Midbrain (tissue), 1 donor: ENCODE measurements around the gene DCC.
A peak's percentile ranks its signal among the peaks of the same experiment; 100 is the strongest.
"Not testable (repeated sequence)": the region's sequence is repeated elsewhere in the genome, so short reads cannot be mapped to it uniquely, and the experiment has no call there.

Source experiments
- DNase-seq: peaks from one replicate; lab custom pipeline; 2025; lab: John Stamatoyannopoulos, UW

Gene DCC

GRCh38 chr18:52352920-52353319, 12.9 kb downstream of the DCC start:
- DNase-seq, result no peak

- peak; percentile 42 for DNase-seq
Measured at GRCh38 chr18:52353589-52353988, 13.6 kb downstream of the DCC start.

- no peak for DNase-seq
Measured at GRCh38 chr18:52363861-52364260, 23.9 kb downstream of the DCC start.

DNA sequence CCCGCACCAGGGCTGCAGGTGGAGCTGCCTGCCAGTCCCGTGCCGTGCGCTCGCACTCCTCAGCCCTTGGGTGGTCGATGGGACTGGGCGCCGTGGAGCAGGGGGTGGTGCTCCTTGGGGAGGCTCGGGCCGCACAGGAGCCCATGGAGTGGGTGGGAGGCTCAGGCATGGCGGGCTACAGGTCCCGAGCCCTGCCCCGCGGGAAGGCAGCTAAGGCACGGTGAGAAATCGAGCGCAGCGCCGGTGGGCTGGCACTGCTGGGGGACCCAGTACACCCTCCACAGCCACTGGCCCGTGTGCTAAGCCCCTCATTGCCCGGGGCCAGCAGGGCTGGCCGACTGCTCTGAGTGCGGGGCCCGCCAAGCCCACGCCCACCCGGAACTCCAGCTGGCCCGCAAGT, 26.9 kb downstream of the DCC start:
- not testable (repeated sequence) for DNase-seq

GRCh38 chr18:52367953-52368742, 28.2 kb downstream of the DCC start:
- no peak for DNase-seq

DNA sequence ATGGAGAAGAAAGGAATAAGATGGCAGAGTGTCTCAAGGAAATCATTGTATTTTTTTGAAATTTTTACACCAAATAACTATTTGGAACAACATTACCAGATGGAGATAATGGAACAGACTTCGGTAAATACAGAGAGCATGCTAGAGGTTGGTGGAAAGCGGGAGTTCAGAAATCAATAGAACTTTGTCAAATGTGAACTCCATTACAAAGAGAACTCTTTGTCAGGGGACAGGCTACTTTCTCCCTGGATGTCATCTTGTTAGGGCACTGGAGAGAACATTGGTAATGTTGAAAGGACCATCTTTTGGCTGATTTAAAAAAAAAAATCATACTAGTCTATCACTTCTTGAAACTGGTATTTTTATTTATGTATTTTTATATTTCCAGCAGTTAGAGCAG, 30.8 kb downstream of the DCC start:
- peak; percentile 30 for DNase-seq

DNA sequence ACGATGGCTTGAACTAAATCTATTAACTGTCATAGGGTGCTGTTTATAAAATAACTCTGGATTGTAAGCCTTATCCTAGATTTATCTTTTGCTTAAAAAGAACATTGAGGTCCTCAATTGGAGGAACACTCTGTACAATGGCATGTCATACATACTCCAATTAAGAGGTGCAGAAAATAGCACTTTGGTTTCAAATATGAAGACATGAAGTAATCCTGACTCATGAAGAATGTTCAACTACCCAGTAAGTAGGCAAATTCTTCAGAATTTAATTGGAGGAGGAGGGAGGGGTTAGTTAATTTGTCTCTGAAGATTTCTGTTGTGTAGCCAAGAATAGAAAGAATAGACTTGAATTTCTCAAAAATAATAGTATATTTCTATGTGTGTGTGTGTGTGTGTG, 36.1 kb downstream of the DCC start:
- DNase-seq, result no peak

DNA sequence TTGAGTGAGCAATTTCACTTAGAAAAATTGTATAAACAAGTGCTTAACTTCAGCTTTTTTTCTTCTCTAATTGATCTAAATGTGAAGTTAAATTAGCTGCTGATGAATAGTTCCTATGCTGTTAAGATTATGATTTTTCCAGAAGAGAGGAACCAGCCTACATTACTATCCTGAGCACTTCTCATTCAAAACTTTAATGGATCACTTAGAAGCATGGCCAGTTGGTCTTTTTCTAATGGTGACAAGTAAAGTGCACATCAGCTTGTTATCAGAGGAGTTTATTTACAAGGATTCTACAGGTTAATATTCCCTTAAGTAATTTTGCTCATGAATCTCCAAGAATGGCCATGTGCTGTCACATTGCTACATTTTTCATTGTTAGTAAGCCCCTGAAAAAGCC, 37.1 kb downstream of the DCC start:
- no peak for DNase-seq

DNA sequence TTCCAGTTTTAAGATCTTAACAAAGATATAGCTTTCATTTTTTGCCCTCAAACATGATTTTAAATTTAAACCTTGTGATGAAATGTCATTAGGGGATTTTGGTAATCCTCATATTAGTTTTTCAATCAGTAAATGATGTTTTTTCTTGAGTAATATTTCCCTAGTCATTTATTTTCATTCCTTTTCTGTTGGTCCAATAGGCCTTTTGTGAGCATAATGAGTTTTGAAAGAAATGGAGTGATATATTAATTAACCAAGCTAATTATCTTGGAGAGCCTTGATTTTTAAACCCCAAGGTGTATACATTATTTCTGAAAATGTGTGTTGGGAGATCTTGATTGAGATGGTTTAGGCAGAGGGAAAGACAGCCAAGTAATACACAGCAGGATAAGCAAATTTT, 46.3 kb downstream of the DCC start:
- DNase-seq, result no peak

GRCh38 chr18:52387175-52387574, 47.2 kb downstream of the DCC start:
- DNase-seq, result no peak

DNA sequence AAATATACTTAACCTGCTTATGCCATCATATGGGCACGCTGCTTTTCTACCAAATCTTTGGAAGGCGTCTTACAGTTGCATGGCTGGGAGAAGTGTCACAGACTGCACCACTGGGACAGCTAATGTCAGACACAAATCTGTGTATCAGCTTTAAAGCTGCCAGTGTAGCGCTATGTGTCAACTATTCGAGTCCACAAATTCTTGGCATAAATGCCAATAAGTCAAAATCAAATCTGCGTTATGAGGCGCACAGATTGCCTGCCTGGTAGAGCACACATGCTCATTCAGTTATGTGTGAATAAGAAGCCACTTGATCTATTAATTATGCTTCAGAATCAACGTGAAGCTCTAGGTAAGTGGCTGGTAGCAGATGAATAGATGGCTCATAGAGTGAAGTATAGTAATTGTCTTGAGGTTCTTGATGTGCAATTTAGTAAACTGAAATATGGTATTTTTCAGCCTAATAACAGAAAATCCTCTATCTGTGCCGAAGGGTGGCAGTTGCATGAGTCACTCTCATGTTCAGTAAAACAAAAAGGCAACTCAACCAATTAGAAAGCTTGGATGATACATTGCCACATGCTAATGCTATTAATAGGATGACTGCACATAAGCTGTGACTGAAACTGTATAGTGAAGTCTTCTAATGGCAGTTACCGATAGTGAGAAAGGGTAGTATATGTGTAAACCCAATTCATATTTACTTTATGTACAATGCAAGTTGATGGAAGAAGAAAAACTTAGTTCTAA, 52.0 kb downstream of the DCC start:
- no peak for DNase-seq

DNA sequence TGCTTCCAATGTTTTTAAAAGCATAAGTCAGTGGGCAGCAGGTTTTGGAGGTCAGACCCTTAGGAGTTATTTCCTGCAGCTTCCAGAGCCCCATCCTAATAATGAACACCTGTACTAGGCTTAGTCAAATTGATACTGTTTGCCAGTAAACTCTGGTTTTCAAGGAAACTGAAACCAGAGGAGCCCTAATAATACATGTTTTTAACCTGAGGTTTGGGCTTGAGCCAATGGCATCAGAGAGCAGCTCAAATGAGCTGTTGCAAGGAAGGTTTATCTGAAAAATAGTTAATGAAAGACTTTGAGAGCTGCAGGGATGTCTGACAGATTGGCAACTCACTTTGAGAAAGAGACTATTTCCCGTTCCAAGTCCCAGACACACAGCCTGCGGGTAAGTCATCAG, 54.6 kb downstream of the DCC start:
- no peak for DNase-seq

GRCh38 chr18:52395146-52395852, 55.3 kb downstream of the DCC start:
- DNase-seq, result peak; percentile 33

- DNase-seq, result no peak
Measured at GRCh38 chr18:52401236-52401635, 61.2 kb downstream of the DCC start.

- no peak for DNase-seq
Measured at GRCh38 chr18:52402814-52403213, 62.8 kb downstream of the DCC start.

GRCh38 chr18:52403291-52404021, 63.5 kb downstream of the DCC start:
- DNase-seq, result no peak

- no peak for DNase-seq
Measured at GRCh38 chr18:52408800-52409302, 68.9 kb downstream of the DCC start.

DNA sequence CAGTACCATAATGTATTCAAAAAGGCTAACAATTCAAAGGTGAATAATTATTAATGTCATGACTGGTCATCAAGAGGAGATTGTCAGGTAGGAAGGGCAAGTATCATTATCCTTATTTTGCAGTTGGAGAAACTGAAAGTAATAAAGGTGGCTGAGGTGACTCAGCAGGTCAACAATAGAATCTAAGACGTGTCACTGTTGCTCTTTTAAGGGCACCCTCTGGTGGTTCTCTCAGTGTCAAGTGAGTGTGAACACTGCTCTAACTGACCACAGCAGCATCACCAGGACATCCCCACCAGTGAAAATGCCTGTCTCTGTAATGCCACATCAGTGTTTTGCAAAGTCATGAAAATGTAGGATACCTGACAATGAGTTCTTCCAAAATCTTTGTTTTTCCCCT, 69.7 kb downstream of the DCC start:
- peak; percentile 26 for DNase-seq

DNA sequence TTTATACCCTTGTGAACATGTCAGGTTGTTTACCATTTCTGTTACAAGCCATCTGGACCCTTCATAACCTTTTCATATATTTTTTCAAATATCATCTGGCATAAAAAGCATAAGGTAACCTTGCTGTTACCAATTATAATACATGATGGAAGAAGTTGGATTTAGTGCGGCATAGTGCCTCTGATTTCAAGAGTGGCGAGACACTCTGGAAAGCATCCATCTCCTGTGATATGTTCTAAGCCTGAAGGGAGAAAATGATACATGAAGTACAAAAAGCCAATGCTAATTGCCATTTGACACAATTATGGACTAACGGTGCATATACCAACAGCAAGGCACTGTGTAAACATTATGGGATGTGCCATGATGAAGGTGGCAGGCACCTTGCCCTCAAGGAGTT, 75.1 kb downstream of the DCC start:
- DNase-seq, result no peak

GRCh38 chr18:52422985-52423601, 83.1 kb downstream of the DCC start:
- no peak for DNase-seq

GRCh38 chr18:52426041-52426440, 86.0 kb downstream of the DCC start:
- no peak for DNase-seq

DNA sequence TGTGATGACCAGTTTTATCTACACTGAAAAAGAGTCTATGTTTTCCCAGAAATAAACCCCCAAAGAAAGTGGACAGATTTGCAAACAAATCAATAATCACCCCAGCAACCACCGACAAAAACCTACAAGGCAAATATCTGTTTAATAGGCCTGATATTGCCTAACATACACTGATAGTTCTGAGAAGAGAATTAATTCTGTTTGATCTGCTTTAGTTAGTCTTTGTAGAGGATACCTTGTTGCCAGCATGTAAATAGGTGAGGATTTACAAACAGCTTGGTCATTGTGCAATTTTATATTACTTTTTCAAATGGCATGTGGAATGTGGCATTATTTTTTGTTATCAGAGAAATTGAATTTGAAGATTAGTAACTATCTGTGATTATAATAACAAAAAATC, 86.5 kb downstream of the DCC start:
- no peak for DNase-seq
